NT2/D1 (cell line): Measurements from ENCODE around the gene LILRB3.
"Not testable (repeated sequence)": the region's sequence is repeated elsewhere in the genome, so short reads cannot be mapped to it uniquely, and the experiment has no call there.

ENCODE experiments used
- DNase-seq: peaks from one replicate; pipeline ENCODE4 v3.0.0-alpha.2; 2011; ENCODE audit warnings: low read depth, low spot score
- H3K27me3 ChIP-seq: 2 replicates; pipeline ENCODE4 v1.6.0; 2011; ENCODE audit warnings: mild to moderate bottlenecking; ENCODE audit not compliant: insufficient read length, insufficient read depth
- H3K36me3 ChIP-seq: 2 replicates; pipeline ENCODE4 v1.6.1; 2011; ENCODE audit warnings: mild to moderate bottlenecking, low read length, mixed read lengths; ENCODE audit not compliant: insufficient read depth, insufficient read length
- H3K4me1 ChIP-seq: 2 replicates; pipeline ENCODE4 v1.5.1; 2011; ENCODE audit not compliant: insufficient read depth, insufficient read length
- H3K4me3 ChIP-seq: 2 replicates; pipeline ENCODE4 v1.5.1; 2011; ENCODE audit warnings: low read depth; ENCODE audit not compliant: insufficient read length
- H3K9ac ChIP-seq: 2 replicates; pipeline ENCODE4 v1.6.0; 2011; ENCODE audit warnings: low read depth; ENCODE audit not compliant: insufficient read length
- H3K9me3 ChIP-seq: 2 replicates; pipeline ENCODE4 v1.5.1; 2011; ENCODE audit warnings: mild to moderate bottlenecking, low read length; ENCODE audit not compliant: insufficient read depth
- SUZ12 ChIP-seq: IDR thresholded peaks from 2 replicates; pipeline ENCODE4 v1.6.1; 2011; ENCODE audit not compliant: insufficient read length, insufficient read depth; ENCODE audit errors: extremely low read depth
- YY1 ChIP-seq: IDR thresholded peaks from 2 replicates; pipeline ENCODE4 v1.6.1; 2011; ENCODE audit not compliant: insufficient read length, insufficient read depth
- ZNF274 ChIP-seq: IDR thresholded peaks from 2 replicates; pipeline ENCODE4 v1.6.1; 2011; ENCODE audit warnings: mild to moderate bottlenecking, low read depth, low read length

The LILRB3 gene

GRCh38 chr19:54196536-54196935 is 26.3 kb downstream of the LILRB3 start:
- Histone ChIP-seq H3K9me3 (no peaks in the 10 kb centered on the region), H3K4me1 (no peaks in the 10 kb centered on the region), H3K9ac (no peak overlapping the region), H3K36me3 (peaks cover 46% of the 10 kb centered on the region), H3K4me3 (no peak overlapping the region), H3K27me3 (no peaks in the 10 kb centered on the region)
- DNase-seq: no peak
- TF ChIP-seq SUZ12 (no peak), ZNF274 (no peak), YY1 (no peak)

- H3K27me3 ChIP-seq, H3K9ac ChIP-seq, H3K4me1 ChIP-seq, DNase-seq, H3K4me3 ChIP-seq, H3K9me3 ChIP-seq: not testable (repeated sequence)
- H3K36me3 ChIP-seq: peaks cover 38% of the 10 kb centered on the region
Measured at GRCh38 chr19:54194463-54194862, 28.3 kb downstream of the LILRB3 start.

DNA sequence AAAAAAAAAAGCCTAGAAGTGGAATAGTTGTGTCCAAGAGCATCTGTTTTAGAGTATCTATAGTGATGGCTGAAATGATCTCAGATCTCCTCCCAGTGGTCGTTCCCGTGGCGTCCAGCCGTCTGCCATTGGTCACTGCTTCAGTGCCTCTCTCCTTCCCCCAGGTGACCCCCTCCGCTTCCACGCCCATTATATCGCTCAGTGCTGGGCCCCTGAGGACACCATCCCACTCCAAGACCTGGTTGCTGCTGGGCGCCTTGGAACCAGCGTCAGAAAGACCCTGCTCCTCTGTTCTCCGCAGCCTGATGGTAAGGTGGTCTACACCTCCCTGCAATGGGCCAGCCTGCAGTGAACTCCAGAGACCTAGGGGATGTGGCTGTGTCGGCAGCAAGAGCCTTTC is 29.8 kb downstream of the LILRB3 start:
- DNase-seq: no peak
- H3K27me3 ChIP-seq: no peaks in the 10 kb centered on the region
- H3K9ac ChIP-seq: peak overlapping the region; percentile 32
- H3K9me3 ChIP-seq: no peaks in the 10 kb centered on the region
- TF ChIP-seq YY1 (no peak), ZNF274 (no peak), SUZ12 (no peak)
- peaks cover 35% of the 10 kb centered on the region for H3K36me3 ChIP-seq
- H3K4me3 ChIP-seq: no peak overlapping the region
- H3K4me1 ChIP-seq: no peaks in the 10 kb centered on the region

DNA sequence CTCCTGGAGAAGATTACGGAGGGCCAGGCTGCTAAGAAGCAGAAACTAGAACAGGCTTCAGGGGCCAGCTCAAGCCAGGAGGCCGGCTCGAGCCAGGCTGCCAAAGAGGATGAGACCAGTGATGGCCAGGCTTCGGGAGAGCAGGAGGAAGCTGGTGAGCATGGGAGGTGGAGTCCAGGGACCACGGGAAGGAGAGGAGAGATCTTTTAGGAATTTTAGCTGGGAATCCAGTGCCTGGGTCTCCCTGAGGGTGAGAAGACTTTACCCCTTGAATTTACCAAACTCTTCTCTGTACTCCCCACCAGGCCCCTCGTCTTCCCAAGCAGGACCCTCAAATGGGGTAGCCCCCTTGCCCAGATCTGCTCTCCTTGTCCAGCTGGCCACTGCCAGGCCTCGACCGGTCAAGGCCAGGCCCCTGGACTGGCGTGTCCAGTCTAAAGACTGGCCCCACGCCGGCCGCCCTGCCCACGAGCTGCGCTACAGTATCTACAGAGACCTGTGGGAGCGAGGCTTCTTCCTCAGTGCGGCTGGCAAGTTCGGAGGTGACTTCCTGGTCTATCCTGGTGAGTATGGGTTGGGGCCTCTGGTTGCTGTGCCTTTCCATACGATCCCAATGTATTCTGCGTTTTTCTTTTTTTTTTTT is 30.9 kb downstream of the LILRB3 start:
- TF ChIP-seq SUZ12 (no peak), ZNF274 (no peak), YY1 (no peak)
- no peaks in the 10 kb centered on the region for H3K4me1 ChIP-seq
- no peaks in the 10 kb centered on the region for H3K9me3 ChIP-seq
- peaks cover 38% of the 10 kb centered on the region for H3K36me3 ChIP-seq
- no peaks in the 10 kb centered on the region for H3K27me3 ChIP-seq
- H3K4me3 ChIP-seq: peak overlapping the region; percentile 71
- no peak for DNase-seq
- H3K9ac ChIP-seq: peak overlapping the region; percentile 90

GRCh38 chr19:54191011-54191810 is 31.6 kb downstream of the LILRB3 start, which contains the start of gene TSEN34:
Gene TSEN34, plus strand, starts transcription at chr19:54191308. Its CDS starts 57 bp downstream, at chr19:54191365.
- Histone ChIP-seq H3K9ac (peak within 1 kb of the TSS; percentile 92), H3K27me3 (no peaks in the 10 kb centered on the region), H3K36me3 (peaks cover 44% of the 10 kb centered on the region), H3K4me3 (peak within 1 kb of the TSS; percentile 71), H3K9me3 (no peaks in the 10 kb centered on the region), H3K4me1 (no peaks in the 10 kb centered on the region)
- TF ChIP-seq SUZ12 (no peak), ZNF274 (no peak), YY1 (no peak)
- no peak for DNase-seq

GRCh38 chr19:54190503-54191010 is 32.2 kb downstream of the LILRB3 start:
- H3K4me1 ChIP-seq: no peaks in the 10 kb centered on the region
- H3K9ac ChIP-seq: peak overlapping the region; percentile 92
- DNase-seq: peak; percentile 93
- H3K9me3 ChIP-seq: no peaks in the 10 kb centered on the region
- no peak for TF ChIP-seq SUZ12
- H3K36me3 ChIP-seq: peaks cover 46% of the 10 kb centered on the region
- H3K4me3 ChIP-seq: peak overlapping the region; percentile 71
- H3K27me3 ChIP-seq: no peaks in the 10 kb centered on the region

DNA sequence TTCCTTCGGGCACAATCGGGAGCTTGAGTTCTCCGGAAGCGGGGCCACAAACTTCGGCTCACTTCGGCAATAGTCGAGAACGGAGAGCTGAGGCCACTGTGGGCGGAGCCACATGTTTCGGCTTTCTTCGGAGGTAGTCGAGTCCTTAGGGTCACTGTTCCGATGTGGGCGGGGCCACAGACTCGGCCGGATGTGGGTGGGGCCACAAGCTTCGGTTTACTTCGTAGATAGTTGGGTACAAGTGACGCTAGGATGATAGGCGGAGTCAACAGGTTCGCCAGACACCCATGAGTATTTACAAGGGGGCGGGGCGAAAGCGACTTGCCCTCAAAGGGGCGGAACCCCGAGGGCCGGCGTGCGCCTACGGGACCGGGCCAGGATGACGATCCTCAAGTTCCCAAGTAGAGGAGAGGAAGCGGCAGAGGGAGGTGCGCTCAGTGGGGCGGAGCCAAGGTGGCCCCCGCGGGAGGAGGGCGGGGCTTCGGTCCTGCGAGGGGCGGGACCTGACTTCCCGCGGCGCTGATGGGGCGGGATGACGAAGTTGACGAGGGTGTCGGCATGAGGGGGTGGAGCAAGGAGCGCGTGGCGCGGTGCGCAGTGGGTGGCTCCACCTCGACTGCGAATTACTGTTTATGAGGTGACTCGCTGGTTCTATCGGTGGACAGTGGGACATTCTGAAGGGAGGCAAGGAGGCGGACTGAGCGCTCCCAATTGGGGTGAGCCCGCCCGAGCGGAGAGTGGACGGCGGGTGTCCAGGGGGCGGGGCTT is 32.9 kb downstream of the LILRB3 start:
- no peaks in the 10 kb centered on the region for H3K9me3 ChIP-seq
- H3K27me3 ChIP-seq: no peaks in the 10 kb centered on the region
- peak overlapping the region; percentile 71 for H3K4me3 ChIP-seq
- TF ChIP-seq ZNF274 (no peak), SUZ12 (no peak), YY1 (no peak)
- peak; percentile 99 for DNase-seq
- no peaks in the 10 kb centered on the region for H3K4me1 ChIP-seq
- H3K36me3 ChIP-seq: peaks cover 50% of the 10 kb centered on the region
- peak overlapping the region; percentile 92 for H3K9ac ChIP-seq
